ENCODE results near the gene PIK3R3. TPM values are rescaled to one million over a fixed set of nuclear protein-coding genes. Genes with fewer than 3 reads are reported as not detected.

The PIK3R3 gene
- total RNA-seq, 1 experiment from 2014 or later = 3.6 TPM

DNA sequence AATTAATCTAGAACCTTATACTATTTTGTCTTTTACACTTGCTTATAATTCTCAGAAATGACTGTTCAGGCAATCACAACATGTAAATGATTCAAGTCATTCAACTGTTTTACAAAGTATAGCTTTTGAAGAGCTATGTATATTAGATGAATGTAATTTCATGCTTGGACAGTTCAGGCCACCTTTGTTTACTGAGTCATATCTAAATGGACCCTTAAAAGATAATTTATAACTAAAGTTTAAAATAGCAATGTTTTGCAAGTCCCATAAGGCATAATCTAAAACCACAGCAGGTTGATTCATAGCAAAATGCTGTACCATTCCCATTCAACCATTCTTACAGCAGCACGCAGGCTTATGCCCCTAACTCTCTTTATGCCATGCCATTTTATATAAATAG lies 64.8 kb downstream of the PIK3R3 start:
- TF ChIP-seq, protein P1, sequence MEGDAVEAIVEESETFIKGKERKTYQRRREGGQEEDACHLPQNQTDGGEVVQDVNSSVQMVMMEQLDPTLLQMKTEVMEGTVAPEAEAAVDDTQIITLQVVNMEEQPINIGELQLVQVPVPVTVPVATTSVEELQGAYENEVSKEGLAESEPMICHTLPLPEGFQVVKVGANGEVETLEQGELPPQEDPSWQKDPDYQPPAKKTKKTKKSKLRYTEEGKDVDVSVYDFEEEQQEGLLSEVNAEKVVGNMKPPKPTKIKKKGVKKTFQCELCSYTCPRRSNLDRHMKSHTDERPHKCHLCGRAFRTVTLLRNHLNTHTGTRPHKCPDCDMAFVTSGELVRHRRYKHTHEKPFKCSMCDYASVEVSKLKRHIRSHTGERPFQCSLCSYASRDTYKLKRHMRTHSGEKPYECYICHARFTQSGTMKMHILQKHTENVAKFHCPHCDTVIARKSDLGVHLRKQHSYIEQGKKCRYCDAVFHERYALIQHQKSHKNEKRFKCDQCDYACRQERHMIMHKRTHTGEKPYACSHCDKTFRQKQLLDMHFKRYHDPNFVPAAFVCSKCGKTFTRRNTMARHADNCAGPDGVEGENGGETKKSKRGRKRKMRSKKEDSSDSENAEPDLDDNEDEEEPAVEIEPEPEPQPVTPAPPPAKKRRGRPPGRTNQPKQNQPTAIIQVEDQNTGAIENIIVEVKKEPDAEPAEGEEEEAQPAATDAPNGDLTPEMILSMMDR (IDR thresholded peaks at IDR 0.05; ENCODE audit: insufficient read depth in 1 of 2, low read depth in 1 of 2, low read length in 1 of 2, severe bottlenecking in 1 of 2, unreplicated experiment in 1 of 2) = no peak
- H3K27me3 ChIP-seq (replicated peaks; ENCODE audit: control insufficient read depth, insufficient read depth, low read length) = no peaks in the 10 kb centered on the region
- intact Hi-C loops (cut with micrococcal nuclease; ENCODE audit: unreplicated experiment) = no loop called here
- Mint-ChIP-seq H3K36me3 (ENCODE audit: insufficient read depth, unreplicated experiment) (no peaks in the 10 kb centered on the region), H3K9me3 (ENCODE audit: unreplicated experiment) (no peaks in the 10 kb centered on the region), H3K27ac (ENCODE audit: unreplicated experiment) (no peak overlapping the region), H3K4me3 (ENCODE audit: unreplicated experiment) (no peak overlapping the region), H3K4me1 (ENCODE audit: low read depth, unreplicated experiment) (peaks cover 12% of the 10 kb centered on the region), H3K27me3 (ENCODE audit: insufficient read depth, unreplicated experiment) (no peaks in the 10 kb centered on the region)
- BruUV-seq (replicated peaks) = no TSS peak
- DNase-seq = no peak
- CTCF ChIA-PET = no interaction called here
- POLR2A ChIA-PET = no interaction called here
- no peak overlapping the region for H3K4me3 ChIP-seq (ENCODE audit: low read depth, low read length)
- no peaks in the 10 kb centered on the region for H3K36me3 ChIP-seq (ENCODE audit: control insufficient read depth, insufficient read depth, low read length)
- no peaks in the 10 kb centered on the region; the same call in 1 of the 2 replicates for H3K9me3 ChIP-seq
- H3K4me1 ChIP-seq = peaks cover 10% of the 10 kb centered on the region

DNA sequence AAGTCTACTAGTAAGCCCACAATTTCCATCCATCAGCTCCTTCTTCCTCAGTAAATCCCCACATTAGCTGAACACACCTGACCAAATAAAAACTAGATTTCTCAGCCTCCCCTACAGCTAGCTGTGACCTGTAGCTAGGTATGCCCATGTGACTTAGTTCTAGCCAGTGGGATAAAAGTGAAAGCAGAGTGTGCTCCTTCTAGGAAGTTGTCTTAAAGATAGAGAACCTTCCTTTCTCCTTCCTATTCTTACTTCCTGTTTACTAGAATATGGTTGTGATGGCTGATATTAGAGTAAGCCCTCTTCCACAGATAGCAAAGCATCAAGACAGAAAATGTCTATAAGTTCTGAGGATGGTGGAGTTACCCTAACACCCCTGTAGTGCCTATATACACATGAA lies 67.0 kb downstream of the PIK3R3 start:
- H3K4me1 ChIP-seq = peaks cover 14% of the 10 kb centered on the region
- no peak for DNase-seq
- Mint-ChIP-seq H3K27ac (ENCODE audit: unreplicated experiment) (no peak overlapping the region), H3K9me3 (ENCODE audit: unreplicated experiment) (no peaks in the 10 kb centered on the region), H3K27me3 (ENCODE audit: insufficient read depth, unreplicated experiment) (no peaks in the 10 kb centered on the region), H3K4me3 (ENCODE audit: unreplicated experiment) (no peak overlapping the region), H3K36me3 (ENCODE audit: insufficient read depth, unreplicated experiment) (no peaks in the 10 kb centered on the region), H3K4me1 (ENCODE audit: low read depth, unreplicated experiment) (peaks cover 13% of the 10 kb centered on the region)
- H3K36me3 ChIP-seq (ENCODE audit: control insufficient read depth, insufficient read depth, low read length) = no peaks in the 10 kb centered on the region
- CTCF ChIA-PET = no interaction called here
- TF ChIP-seq, protein P1 (IDR thresholded peaks at IDR 0.05; ENCODE audit: insufficient read depth in 1 of 2, low read depth in 1 of 2, low read length in 1 of 2, severe bottlenecking in 1 of 2, unreplicated experiment in 1 of 2) = no peak
- intact Hi-C loops (cut with micrococcal nuclease; ENCODE audit: unreplicated experiment) = no loop called here
- no peak overlapping the region for H3K4me3 ChIP-seq (ENCODE audit: low read depth, low read length)
- BruUV-seq (replicated peaks) = no TSS peak
- H3K9me3 ChIP-seq = no peaks in the 10 kb centered on the region; the same call in 1 of the 2 replicates
- H3K27me3 ChIP-seq (replicated peaks; ENCODE audit: control insufficient read depth, insufficient read depth, low read length) = no peaks in the 10 kb centered on the region
- POLR2A ChIA-PET = no interaction called here

DNA sequence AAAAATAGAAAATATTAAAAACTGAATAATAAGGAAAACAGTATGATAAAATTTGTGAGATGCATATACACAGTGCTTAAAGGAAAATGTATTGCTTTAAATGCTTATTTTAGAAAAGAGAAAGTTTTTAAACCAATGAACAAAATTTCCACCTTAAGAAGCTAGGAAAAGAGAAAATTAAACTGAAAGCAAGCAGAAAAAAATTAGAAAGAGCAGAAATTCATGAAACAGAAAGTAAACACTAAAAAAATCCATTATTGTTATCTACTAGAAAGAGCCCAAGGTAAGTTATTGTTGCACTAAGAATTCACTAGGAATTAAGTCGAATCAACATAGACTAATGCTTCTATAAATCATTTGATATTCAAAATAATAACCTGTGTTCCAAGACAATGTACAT lies 67.7 kb downstream of the PIK3R3 start:
- no peaks in the 10 kb centered on the region; the same call in 1 of the 2 replicates for H3K9me3 ChIP-seq
- CTCF ChIA-PET = no interaction called here
- H3K4me3 Mint-ChIP-seq (ENCODE audit: unreplicated experiment) = no peak overlapping the region
- no peaks in the 10 kb centered on the region for H3K27me3 ChIP-seq (replicated peaks; ENCODE audit: control insufficient read depth, insufficient read depth, low read length)
- H3K27ac Mint-ChIP-seq (ENCODE audit: unreplicated experiment) = no peak overlapping the region
- no peak overlapping the region for H3K4me3 ChIP-seq (ENCODE audit: low read depth, low read length)
- TF ChIP-seq, protein P1 (IDR thresholded peaks at IDR 0.05; ENCODE audit: insufficient read depth in 1 of 2, low read depth in 1 of 2, low read length in 1 of 2, severe bottlenecking in 1 of 2, unreplicated experiment in 1 of 2) = no peak
- no peaks in the 10 kb centered on the region for H3K36me3 ChIP-seq (ENCODE audit: control insufficient read depth, insufficient read depth, low read length)
- BruUV-seq (replicated peaks) = no TSS peak
- no peaks in the 10 kb centered on the region for H3K9me3 Mint-ChIP-seq (ENCODE audit: unreplicated experiment)
- H3K36me3 Mint-ChIP-seq (ENCODE audit: insufficient read depth, unreplicated experiment) = no peaks in the 10 kb centered on the region
- no peak for DNase-seq
- H3K27me3 Mint-ChIP-seq (ENCODE audit: insufficient read depth, unreplicated experiment) = no peaks in the 10 kb centered on the region
- H3K4me1 ChIP-seq = peaks cover 14% of the 10 kb centered on the region
- H3K4me1 Mint-ChIP-seq (ENCODE audit: low read depth, unreplicated experiment) = peaks cover 13% of the 10 kb centered on the region
- intact Hi-C loops (cut with micrococcal nuclease; ENCODE audit: unreplicated experiment) = no loop called here
- POLR2A ChIA-PET = no interaction called here
